Left lung (tissue), 10 donors: Measurements from ENCODE around the gene COX10. TPM values are rescaled to one million over a fixed set of nuclear protein-coding genes. Genes with fewer than 3 reads are reported as not detected.
A peak's percentile ranks its signal among the peaks of the same experiment; 100 is the strongest.

ENCODE experiments used
- ATAC-seq: fragments of 200-7000 bp; cut with Tn5 transposase; one replicate; pipeline ENCODE4 v1.9.1; 2020; ENCODE audit warnings: moderate library complexity
- DNase-seq, 4 donors: peaks; one replicate each; pipeline ENCODE4 v3.0.0-alpha.2; 2013 to 2020
- H3K27ac ChIP-seq, 2 donors: fragments of 200-600 bp; sonication (generic) in 1 of 2; one replicate each; pipeline versions ENCODE4 v1.5.0 to v1.8.0; 2020 to 2021
- H3K27me3 ChIP-seq, 2 donors: fragments of 200-600 bp; sonication (generic) in 1 of 2; one replicate each; pipeline versions ENCODE4 v1.5.0 to v1.8.0; 2020 to 2021
- H3K36me3 ChIP-seq, 2 donors: fragments of 200-600 bp; sonication (generic) in 1 of 2; one replicate each; pipeline versions ENCODE4 v1.5.0 to v1.8.0; 2020 to 2021
- H3K4me1 ChIP-seq, 2 donors: fragments of 200-600 bp; one replicate each; pipeline ENCODE4 v1.8.0; 2021
- H3K4me3 ChIP-seq, 2 donors: fragments of 200-600 bp; sonication (generic) in 1 of 2; one replicate each; pipeline versions ENCODE4 v1.5.0 to v1.8.0; 2020 to 2021; ENCODE audit warnings: mild to moderate bottlenecking in 1 of 2
- H3K9me3 ChIP-seq, 2 donors: fragments of 200-600 bp; sonication (generic) in 1 of 2; one replicate each; pipeline versions ENCODE4 v1.5.0 to v1.8.0; 2020 to 2021
- CTCF ChIP-seq, 2 donors: fragments of 200-600 bp; sonication (generic) in 1 of 2; IDR thresholded peaks; one replicate each; pipeline versions ENCODE4 v1.5.0 to v1.8.0; 2021; ENCODE audit warnings: antibody characterized with exemption in 2 of 2
- intact Hi-C, 2 donors: fragments of 100-400 bp; cut with DNase I; formaldehyde crosslinking; loops; one replicate each; pipeline versions ENCODE4 v1.11.2 to v1.14.2; 2022
- polyA plus RNA-seq, 6 donors: library from polyadenylated mRNA; unstranded; fragments of 120-200 nt; gene quantifications; one replicate each; pipeline ENCODE4 v1.2.1, GENCODE V29; 2013; ENCODE audit not compliant: insufficient read length in 6 of 6
- total RNA-seq, 2 donors: library from RNA; stranded (reverse); fragmentation: NEBNext Ultra II Directional; extraction: Animal tissue kit (Norgen Biotek cat#: 25700); gene quantifications; one replicate each; pipeline ENCODE4 v1.2.1, GENCODE V29; 2021
- donor health status: DM: no; HTN: yes; CAD: no.
- donor health status: DM: no; HTN: no; CAD: no.

The COX10 gene
- total and polyA plus RNA-seq, 8 donors: 11.8 to 15.7 (median 12.4) TPM

GRCh38 chr17:14116263-14117024 lies 47.1 kb downstream of the COX10 start:
- intact Hi-C loops: no loop called here
- H3K4me3 ChIP-seq: no peak overlapping the region
- no peak for DNase-seq
- no peak overlapping the region for H3K27ac ChIP-seq
- no peaks in the 10 kb centered on the region for H3K9me3 ChIP-seq
- TF ChIP-seq CTCF (IDR thresholded peaks at IDR 0.05): no peak
- ATAC-seq: no peak
- no peaks in the 10 kb centered on the region for H3K36me3 ChIP-seq
- H3K27me3 ChIP-seq: no peaks in the 10 kb centered on the region
- no peaks in the 10 kb centered on the region for H3K4me1 ChIP-seq

DNA sequence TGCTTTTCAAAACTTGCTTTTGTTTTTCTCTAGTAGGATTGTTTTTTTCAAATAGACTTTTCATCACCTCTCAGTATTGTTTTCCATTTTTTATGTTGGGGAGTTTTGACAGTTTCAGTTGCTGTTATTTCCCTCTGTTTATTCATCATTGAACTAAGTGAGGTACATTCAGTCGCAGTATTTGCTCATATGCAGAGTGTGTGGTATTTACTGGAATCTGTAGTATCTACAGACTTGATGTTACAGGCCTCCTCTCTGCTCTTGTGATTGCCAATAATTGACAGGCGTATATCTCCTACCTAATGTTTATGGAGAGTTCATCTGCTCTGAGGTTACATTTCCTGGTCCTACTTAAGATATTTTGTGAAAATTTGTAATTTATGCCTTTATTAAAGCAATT lies 49.6 kb downstream of the COX10 start:
- no peak for ATAC-seq
- intact Hi-C loops: no loop called here
- Histone ChIP-seq H3K4me3 (no peak overlapping the region), H3K27ac (no peak overlapping the region), H3K9me3 (no peaks in the 10 kb centered on the region), H3K27me3 (no peaks in the 10 kb centered on the region), H3K4me1 (no peaks in the 10 kb centered on the region), H3K36me3 (no peaks in the 10 kb centered on the region)
- DNase-seq: no peak
- no peak for TF ChIP-seq CTCF (IDR thresholded peaks at IDR 0.05)

DNA sequence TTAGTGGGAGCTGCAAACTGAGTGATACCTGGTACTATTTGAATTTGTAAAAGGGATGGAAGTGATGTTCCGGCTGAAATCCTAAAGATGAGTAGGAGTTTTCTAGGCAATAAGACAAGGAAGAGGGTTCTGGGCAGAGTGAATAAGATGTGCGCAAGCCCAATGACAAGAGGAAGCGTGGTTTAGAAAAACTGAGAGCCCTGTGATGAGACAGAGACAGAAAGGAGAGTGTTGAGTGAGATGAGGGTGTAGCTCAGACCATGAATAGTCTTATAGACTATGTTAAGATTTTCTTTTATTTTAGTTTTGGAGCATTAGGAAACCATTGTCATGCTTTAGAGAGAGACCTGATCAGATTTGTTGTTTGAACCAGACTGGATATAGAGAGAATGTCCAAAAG lies 50.2 kb downstream of the COX10 start:
- DNase-seq (no peak), ATAC-seq (no peak)
- Histone ChIP-seq H3K36me3 (no peaks in the 10 kb centered on the region), H3K4me1 (no peaks in the 10 kb centered on the region), H3K4me3 (no peak overlapping the region), H3K9me3 (no peaks in the 10 kb centered on the region), H3K27ac (no peak overlapping the region), H3K27me3 (no peaks in the 10 kb centered on the region)
- TF ChIP-seq CTCF (IDR thresholded peaks at IDR 0.05): no peak
- intact Hi-C loops: no loop called here

GRCh38 chr17:14121952-14122351 lies 52.6 kb downstream of the COX10 start:
- intact Hi-C loops: no loop called here
- Histone ChIP-seq H3K9me3 (no peaks in the 10 kb centered on the region), H3K4me3 (no peak overlapping the region), H3K36me3 (no peaks in the 10 kb centered on the region), H3K4me1 (no peaks in the 10 kb centered on the region), H3K27ac (no peak overlapping the region), H3K27me3 (no peaks in the 10 kb centered on the region)
- no peak for TF ChIP-seq CTCF (IDR thresholded peaks at IDR 0.05)
- DNase-seq (no peak), ATAC-seq (no peak)

- H3K27me3 ChIP-seq: no peaks in the 10 kb centered on the region
- no peak overlapping the region for H3K4me3 ChIP-seq
- H3K27ac ChIP-seq: no peak overlapping the region
- H3K9me3 ChIP-seq: no peaks in the 10 kb centered on the region
- DNase-seq (peak in 1 of 4 donors; percentile 6), ATAC-seq (no peak)
- H3K4me1 ChIP-seq: no peaks in the 10 kb centered on the region
- H3K36me3 ChIP-seq: no peaks in the 10 kb centered on the region
- no peak for TF ChIP-seq CTCF (IDR thresholded peaks at IDR 0.05)
- intact Hi-C loops: no loop called here
Observed at GRCh38 chr17:14123619-14124278, 54.4 kb downstream of the COX10 start.
